Measurements from ENCODE around the gene ZNF207. TPM values are rescaled to one million over a fixed set of nuclear protein-coding genes. Genes with fewer than 3 reads are reported as not detected.

The ZNF207 gene
- total RNA-seq, 1 experiment from 2014 or later, result 296 TPM

DNA sequence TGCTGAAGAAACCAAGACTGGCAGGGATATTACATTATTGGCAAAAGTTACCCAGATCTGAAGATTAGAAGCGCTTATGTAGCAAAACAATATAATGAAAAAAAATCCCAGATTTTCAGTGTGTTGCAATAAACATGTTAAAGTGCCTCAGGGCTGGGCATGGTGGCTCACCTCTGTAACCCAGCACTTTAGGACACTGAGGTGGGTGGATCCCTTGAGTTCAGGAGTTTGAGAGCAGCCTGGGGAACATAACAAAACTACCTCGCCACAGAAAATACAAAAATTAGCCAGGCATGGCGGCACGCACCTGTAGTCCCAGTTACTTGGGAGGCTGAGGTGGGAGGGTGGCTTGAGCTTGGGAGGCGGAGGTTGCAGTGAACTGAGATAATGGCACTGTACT is 6.8 kb downstream of the ZNF207 start:
- Histone ChIP-seq H2AFZ (ENCODE audit: low read length) (no peak overlapping the region), H2BK15ac (ENCODE audit: low read depth, low read length) (no peak overlapping the region), H3K18ac (ENCODE audit: insufficient read length, low read depth, low read length) (no peak overlapping the region), H2BK5ac (ENCODE audit: insufficient read length, low read length) (no peak overlapping the region), H2BK12ac (ENCODE audit: insufficient read length, low read depth, low read length) (no peak overlapping the region), H3K79me2 (ENCODE audit: insufficient read depth, low read length) (peaks cover 45% of the 10 kb centered on the region), H3K79me1 (ENCODE audit: insufficient read depth, low read depth, low read length, poor library complexity, severe bottlenecking) (peaks cover 13% of the 10 kb centered on the region), H3K9me3 (ENCODE audit: control insufficient read depth, low read depth, low read length) (no peaks in the 10 kb centered on the region), H3K27ac (ENCODE audit: insufficient read length, low read depth, low read length) (no peak overlapping the region), H4K8ac (replicated peaks; ENCODE audit: insufficient read length, low read depth, low read length) (no peak overlapping the region), H3T11ph (ENCODE audit: low read length) (no peak overlapping the region), H3K14ac (ENCODE audit: insufficient read depth, low read length) (no peak overlapping the region), H3K23me2 (ENCODE audit: insufficient read length, low read depth, low read length, poor library complexity, severe bottlenecking) (no peaks in the 10 kb centered on the region), H4K20me1 (ENCODE audit: control insufficient read depth, insufficient read depth, insufficient read length) (peaks cover 2% of the 10 kb centered on the region), H4K5ac (ENCODE audit: insufficient read length, low read depth, low read length) (no peak overlapping the region), H3K4me2 (ENCODE audit: insufficient read depth, insufficient read length, low read length) (no peak overlapping the region), H2BK120ac (ENCODE audit: low read depth, low read length, poor library complexity, severe bottlenecking) (no peak overlapping the region), H4K91ac (ENCODE audit: insufficient read length, low read depth, low read length) (no peak overlapping the region), H3K56ac (ENCODE audit: insufficient read length, low read depth, low read length) (no peak overlapping the region), H2BK20ac (ENCODE audit: low read depth, low read length, poor library complexity, severe bottlenecking) (no peak overlapping the region), H3K4ac (ENCODE audit: low read depth, low read length) (no peak overlapping the region), H3K27me3 (ENCODE audit: insufficient read depth, low read length) (no peaks in the 10 kb centered on the region), H2AK5ac (ENCODE audit: insufficient read length, low read length) (no peak overlapping the region), H3K4me1 (ENCODE audit: insufficient read depth, low read length) (no peaks in the 10 kb centered on the region; the same call in 1 of the 2 replicates), H3K23ac (ENCODE audit: insufficient read length, low read depth, low read length) (no peak overlapping the region), H3K9ac (ENCODE audit: extremely low read depth, insufficient read length, low read length) (no peak overlapping the region)
- Mint-ChIP-seq H3K4me1 (peaks cover 23 to 30% of the 10 kb centered on the region in 2 experiments), H3K9me3 (no peaks in the 10 kb centered on the region), H3K36me3 (ENCODE audit: insufficient read depth in 1 of 3, low read depth in 3 of 3) (peaks cover 57 to 85% (median 81%) of the 10 kb centered on the region in 3 experiments; a peak in 6 of 7 replicates), H3K4me3 (no peak overlapping the region), H3K27ac (peak overlapping the region in 2 of 3 experiments; percentile 66 to 79; a peak in 3 of 7 replicates), H3K27me3 (ENCODE audit: low read depth) (no peaks in the 10 kb centered on the region)
- TF ChIP-seq, protein P1, sequence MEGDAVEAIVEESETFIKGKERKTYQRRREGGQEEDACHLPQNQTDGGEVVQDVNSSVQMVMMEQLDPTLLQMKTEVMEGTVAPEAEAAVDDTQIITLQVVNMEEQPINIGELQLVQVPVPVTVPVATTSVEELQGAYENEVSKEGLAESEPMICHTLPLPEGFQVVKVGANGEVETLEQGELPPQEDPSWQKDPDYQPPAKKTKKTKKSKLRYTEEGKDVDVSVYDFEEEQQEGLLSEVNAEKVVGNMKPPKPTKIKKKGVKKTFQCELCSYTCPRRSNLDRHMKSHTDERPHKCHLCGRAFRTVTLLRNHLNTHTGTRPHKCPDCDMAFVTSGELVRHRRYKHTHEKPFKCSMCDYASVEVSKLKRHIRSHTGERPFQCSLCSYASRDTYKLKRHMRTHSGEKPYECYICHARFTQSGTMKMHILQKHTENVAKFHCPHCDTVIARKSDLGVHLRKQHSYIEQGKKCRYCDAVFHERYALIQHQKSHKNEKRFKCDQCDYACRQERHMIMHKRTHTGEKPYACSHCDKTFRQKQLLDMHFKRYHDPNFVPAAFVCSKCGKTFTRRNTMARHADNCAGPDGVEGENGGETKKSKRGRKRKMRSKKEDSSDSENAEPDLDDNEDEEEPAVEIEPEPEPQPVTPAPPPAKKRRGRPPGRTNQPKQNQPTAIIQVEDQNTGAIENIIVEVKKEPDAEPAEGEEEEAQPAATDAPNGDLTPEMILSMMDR (conservative IDR thresholded peaks at IDR 0.05), result no peak
- no peak for DNase-seq
- WGBS (ENCODE audit: extremely low coverage, insufficient read length, low lambda C conversion rate), result no CpG with 5 or more reads among the region's 5 CpGs
